ENCODE data around the gene C16orf74. TPM values are rescaled to one million over a fixed set of nuclear protein-coding genes. Genes with fewer than 3 reads are reported as not detected.

Gene C16orf74
- total and polyA plus RNA-seq, 2 of the 13 experiments (the other 11 are each of a cell fraction or from before 2014, with no cell fraction given): 0.13 to 0.29 TPM

GRCh38 chr16:85720302-85720637 lies 30.6 kb downstream of the C16orf74 start (continued):
- TF ChIP-seq, protein P1, sequence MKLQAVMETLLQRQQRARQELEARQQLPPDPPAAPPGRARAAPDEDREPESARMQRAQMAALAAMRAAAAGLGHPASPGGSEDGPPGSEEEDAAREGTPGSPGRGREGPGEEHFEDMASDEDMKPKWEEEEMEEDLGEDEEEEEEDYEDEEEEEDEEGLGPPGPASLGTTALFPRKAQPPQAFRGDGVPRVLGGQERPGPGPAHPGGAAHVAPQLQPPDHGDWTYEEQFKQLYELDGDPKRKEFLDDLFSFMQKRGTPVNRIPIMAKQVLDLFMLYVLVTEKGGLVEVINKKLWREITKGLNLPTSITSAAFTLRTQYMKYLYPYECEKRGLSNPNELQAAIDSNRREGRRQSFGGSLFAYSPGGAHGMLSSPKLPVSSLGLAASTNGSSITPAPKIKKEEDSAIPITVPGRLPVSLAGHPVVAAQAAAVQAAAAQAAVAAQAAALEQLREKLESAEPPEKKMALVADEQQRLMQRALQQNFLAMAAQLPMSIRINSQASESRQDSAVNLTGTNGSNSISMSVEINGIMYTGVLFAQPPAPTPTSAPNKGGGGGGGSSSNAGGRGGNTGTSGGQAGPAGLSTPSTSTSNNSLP (IDR thresholded peaks at IDR 0.05; ENCODE audit: low read depth, low read length): no peak
- no peak for TF ChIP-seq ZNF224 (CRISPR knock-in tag; IDR thresholded peaks at IDR 0.05)
- TF ChIP-seq ZNF33B (CRISPR knock-in tag; IDR thresholded peaks at IDR 0.05): no peak
- TF ChIP-seq MXD4 (CRISPR knock-in tag; IDR thresholded peaks at IDR 0.05): no peak
- TF ChIP-seq JUNB (CRISPR knock-in tag; IDR thresholded peaks at IDR 0.05; ENCODE audit: borderline replicate concordance): peak; percentile 39; the same call in 1 of the 2 replicates
- no peak for TF ChIP-seq ZNF574 (CRISPR knock-in tag; IDR thresholded peaks at IDR 0.05)
- TF ChIP-seq ZNF891 (CRISPR knock-in tag; IDR thresholded peaks at IDR 0.05): no peak
- TF ChIP-seq, protein P2, sequence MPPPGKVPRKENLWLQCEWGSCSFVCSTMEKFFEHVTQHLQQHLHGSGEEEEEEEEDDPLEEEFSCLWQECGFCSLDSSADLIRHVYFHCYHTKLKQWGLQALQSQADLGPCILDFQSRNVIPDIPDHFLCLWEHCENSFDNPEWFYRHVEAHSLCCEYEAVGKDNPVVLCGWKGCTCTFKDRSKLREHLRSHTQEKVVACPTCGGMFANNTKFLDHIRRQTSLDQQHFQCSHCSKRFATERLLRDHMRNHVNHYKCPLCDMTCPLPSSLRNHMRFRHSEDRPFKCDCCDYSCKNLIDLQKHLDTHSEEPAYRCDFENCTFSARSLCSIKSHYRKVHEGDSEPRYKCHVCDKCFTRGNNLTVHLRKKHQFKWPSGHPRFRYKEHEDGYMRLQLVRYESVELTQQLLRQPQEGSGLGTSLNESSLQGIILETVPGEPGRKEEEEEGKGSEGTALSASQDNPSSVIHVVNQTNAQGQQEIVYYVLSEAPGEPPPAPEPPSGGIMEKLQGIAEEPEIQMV (CRISPR knock-in tag; IDR thresholded peaks at IDR 0.05; ENCODE audit: low read depth): no peak
- no peak for TF ChIP-seq ZNF792 (CRISPR knock-in tag; IDR thresholded peaks at IDR 0.05)
- no peak for TF ChIP-seq PAWR (CRISPR knock-in tag; IDR thresholded peaks at IDR 0.05; ENCODE audit: borderline replicate concordance)
- no peak for TF ChIP-seq MED8 (CRISPR knock-in tag; IDR thresholded peaks at IDR 0.05; ENCODE audit: insufficient replicate concordance)
- TF ChIP-seq ZNF850 (CRISPR knock-in tag; conservative IDR thresholded peaks at IDR 0.05): no peak
- no peak for TF ChIP-seq ZNF550 (CRISPR knock-in tag; IDR thresholded peaks at IDR 0.05; ENCODE audit: borderline replicate concordance)
- no peak for TF ChIP-seq ZNF3 (CRISPR knock-in tag; IDR thresholded peaks at IDR 0.05)
- peak; percentile 53; the same call in 1 of the 2 replicates for TF ChIP-seq HDAC1 (CRISPR knock-in tag; IDR thresholded peaks at IDR 0.05)
- TF ChIP-seq, protein P3, sequence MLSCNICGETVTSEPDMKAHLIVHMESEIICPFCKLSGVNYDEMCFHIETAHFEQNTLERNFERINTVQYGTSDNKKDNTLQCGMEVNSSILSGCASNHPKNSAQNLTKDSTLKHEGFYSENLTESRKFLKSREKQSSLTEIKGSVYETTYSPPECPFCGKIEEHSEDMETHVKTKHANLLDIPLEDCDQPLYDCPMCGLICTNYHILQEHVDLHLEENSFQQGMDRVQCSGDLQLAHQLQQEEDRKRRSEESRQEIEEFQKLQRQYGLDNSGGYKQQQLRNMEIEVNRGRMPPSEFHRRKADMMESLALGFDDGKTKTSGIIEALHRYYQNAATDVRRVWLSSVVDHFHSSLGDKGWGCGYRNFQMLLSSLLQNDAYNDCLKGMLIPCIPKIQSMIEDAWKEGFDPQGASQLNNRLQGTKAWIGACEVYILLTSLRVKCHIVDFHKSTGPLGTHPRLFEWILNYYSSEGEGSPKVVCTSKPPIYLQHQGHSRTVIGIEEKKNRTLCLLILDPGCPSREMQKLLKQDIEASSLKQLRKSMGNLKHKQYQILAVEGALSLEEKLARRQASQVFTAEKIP (CRISPR knock-in tag; IDR thresholded peaks at IDR 0.05; ENCODE audit: borderline replicate concordance): no peak
- no peak for TF ChIP-seq ZBTB38 (CRISPR knock-in tag; IDR thresholded peaks at IDR 0.05)
- no peak for TF ChIP-seq TAF1 (CRISPR knock-in tag; IDR thresholded peaks at IDR 0.05)
- TF ChIP-seq ZNF317 (CRISPR knock-in tag; IDR thresholded peaks at IDR 0.05): no peak
- no peak for TF ChIP-seq ZNF644 (CRISPR knock-in tag; IDR thresholded peaks at IDR 0.05; ENCODE audit: low read depth)
- TF ChIP-seq RBAK (CRISPR knock-in tag; IDR thresholded peaks at IDR 0.05): no peak
- no peak for TF ChIP-seq THAP9 (CRISPR knock-in tag; IDR thresholded peaks at IDR 0.05; ENCODE audit: borderline replicate concordance)
